Fibroblast of skin of left biceps (primary cell): ENCODE results near the gene LMAN2.
"Not testable (repeated sequence)": the region's sequence is repeated elsewhere in the genome, so short reads cannot be mapped to it uniquely, and the experiment has no call there.

Experiments used
- DNase-seq, 2 experiments: peaks; one replicate each; pipeline ENCODE4 v3.0.0-alpha.2; 2013; ENCODE audit warnings: low read depth in 2 of 2

LMAN2 gene

DNA sequence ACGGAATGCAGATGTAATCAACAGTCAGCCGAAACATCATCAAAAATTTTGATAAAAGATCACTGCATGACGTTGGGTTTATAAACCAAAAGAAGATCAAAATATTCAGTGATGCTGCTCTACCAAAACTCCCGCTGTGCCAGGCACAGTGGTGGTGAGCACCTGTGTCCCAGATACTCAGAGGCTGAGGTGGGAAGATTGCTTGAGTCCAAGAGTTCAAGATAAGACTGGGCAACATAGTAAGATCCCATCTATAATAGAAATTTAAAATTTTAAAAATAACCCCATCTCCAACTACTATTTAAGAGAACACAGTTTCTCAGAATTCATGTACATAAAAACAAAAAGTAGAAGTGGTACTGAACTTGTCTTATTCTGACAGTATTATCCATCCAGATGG, 3.8 kb downstream of the LMAN2 start:
- DNase-seq, result no peak

DNA sequence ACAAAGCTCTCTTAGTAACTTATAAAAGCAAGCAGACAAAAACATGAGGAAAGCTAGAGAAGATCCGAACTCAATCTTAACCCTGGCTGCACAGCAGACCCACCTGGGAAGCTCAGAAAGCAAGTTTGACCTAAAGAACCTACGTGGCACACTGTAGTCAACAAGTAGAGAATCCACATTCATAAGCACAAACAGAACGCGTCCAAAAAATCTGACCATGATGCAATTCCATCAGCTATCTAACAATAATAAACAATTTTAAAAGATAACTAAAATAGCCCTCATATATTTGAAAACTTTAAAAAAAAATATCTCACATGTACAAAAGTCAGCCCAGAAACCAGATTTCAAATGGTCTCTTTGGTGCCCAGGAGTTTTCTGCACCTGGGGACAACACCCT, 4.6 kb downstream of the LMAN2 start:
- no peak for DNase-seq

- DNase-seq, result no peak
Measured at GRCh38 chr5:177344891-177345290, 6.6 kb downstream of the LMAN2 start.

- no peak for DNase-seq
Measured at GRCh38 chr5:177343777-177344176, 7.7 kb downstream of the LMAN2 start.

- not testable (repeated sequence) for DNase-seq
Measured at GRCh38 chr5:177343000-177343399, 8.5 kb downstream of the LMAN2 start.

DNA sequence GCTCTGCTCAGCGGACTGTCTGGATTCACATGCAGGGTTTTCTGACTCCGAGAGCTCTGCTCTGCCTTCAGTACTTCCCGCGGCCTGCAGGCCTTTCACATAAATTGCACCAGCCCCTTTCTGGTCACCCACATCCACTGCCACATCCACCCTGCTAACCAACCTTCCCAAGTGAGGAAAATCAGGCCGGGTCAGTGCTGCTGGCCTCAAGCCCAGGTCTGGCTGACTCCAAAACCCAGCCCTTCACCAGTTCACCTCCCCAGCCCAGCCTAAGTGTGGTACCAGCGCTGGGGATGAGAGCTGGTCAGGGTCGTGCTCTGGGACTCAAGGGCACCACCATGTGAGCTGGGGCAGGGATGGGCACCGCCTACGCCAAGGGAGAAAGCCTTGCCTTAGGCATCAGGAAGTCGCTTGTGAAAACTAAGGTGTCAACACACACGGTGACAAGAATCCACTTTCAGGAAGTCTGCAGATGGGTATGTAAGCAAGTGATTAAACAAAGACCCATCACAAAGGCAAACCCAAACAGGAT, 12.3 kb downstream of the LMAN2 start:
- DNase-seq, result no peak

GRCh38 chr5:177338251-177339106, 13.0 kb downstream of the LMAN2 start:
- DNase-seq, result no peak

DNA sequence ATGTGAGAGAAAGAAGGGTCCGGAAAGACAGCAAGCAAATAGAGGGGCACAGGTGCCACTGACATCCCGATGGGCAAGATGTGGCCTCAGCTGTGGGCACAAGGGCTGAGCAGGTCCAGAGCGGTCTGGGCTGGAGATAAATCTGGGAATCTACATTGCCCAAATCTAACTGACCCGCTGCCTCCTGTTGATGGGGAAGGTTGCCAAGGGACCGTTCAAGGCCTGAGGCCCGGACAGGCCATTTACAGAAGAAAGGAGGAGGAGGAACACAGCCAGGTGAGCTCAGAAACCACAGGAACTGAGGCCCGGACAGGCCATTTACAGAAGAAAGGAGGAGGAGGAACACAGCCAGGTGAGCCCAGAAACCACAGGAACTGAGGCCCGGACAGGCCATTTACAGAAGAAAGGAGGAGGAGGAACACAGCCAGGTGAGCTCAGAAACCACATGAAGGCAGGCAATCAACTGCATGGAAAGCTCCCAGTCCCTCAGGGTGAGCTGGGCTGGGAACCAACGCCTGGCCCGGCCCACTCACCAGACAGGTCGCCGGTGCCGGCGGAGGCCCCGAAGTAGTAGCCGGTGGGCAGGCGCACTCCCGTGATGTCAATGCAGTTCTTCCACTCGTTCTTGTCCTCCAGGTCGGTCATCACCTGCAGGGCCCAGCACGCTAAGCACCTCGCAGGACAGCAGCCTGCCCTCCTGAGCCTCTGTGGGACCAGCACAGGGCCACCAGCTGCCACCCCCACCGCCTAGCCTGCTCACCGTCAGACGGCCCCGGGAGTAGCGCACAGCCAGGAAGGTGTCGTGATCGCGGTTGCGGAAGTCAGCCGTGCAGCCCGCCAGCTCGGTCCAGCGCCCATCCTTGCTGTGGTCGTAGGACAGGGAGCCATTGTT, 14.6 kb downstream of the LMAN2 start:
- DNase-seq, result no peak

GRCh38 chr5:177336112-177336511, 15.4 kb downstream of the LMAN2 start:
- DNase-seq, result no peak

- no peak for DNase-seq
Measured at GRCh38 chr5:177335701-177336065, 15.8 kb downstream of the LMAN2 start.

DNA sequence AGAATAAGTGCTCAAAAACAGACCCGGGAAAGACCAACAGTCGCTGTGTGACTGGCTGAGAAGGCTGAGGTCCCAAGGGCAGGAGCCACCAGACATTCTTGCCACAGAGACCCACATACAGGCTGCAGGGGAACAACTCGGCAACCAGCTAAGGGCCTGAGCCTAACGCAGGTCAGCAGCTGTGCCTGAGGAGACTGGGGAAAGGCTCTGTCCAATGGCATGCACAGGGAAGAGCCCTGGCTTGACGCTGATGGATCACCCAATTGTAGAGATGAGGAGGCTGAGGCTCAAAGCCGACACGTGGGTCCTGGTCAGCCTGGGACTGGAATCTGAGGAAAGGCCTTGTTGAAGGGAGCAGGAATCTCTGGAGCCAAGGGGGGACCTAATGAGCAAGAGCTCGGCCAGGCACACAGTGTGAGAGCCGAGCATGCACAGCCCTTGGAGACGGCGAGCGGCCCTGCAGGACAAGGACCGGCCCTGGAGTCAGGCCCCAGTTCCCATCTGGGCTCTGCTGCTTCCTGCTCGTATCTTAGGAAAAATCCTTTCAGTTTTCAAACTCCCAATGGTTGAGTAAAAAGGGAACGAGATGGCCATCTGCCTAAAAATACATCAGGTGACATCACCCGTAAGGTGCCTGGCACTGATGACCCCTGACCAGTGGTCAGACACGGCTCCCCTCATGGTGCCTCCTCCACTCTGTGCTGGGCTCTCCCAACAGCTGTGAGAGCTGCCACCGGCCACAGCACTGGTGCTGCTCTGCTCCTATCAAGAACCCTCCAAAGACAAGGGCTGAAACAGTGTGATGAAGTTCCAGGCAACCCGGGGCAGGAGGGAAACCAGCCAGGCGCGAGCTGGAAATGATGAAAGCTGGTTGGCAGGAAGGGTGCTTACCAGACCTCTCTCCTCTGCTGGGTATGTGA, 16.4 kb downstream of the LMAN2 start:
- DNase-seq, result no peak

DNA sequence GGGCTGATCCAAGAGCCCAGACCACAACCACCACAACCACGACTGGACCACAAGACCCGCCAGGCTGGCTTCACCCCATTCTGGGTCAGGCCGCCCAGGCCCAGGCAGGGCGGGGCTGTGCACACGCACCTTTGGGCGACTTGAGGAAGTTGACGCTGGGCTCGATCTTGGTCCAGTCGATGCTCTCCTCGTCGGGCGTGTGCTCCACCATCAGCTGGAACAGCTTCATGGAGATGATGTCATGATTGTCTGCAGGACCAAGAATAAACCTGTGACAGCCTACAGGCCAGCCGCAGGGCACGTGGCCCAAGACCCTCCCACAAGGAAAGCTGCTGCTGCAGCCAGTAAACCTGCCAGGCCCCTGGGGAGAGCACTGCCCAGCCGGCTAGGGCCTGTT, 17.3 kb downstream of the LMAN2 start:
- no peak for DNase-seq

- DNase-seq, result no peak
Measured at GRCh38 chr5:177333420-177334154, 17.9 kb downstream of the LMAN2 start.

DNA sequence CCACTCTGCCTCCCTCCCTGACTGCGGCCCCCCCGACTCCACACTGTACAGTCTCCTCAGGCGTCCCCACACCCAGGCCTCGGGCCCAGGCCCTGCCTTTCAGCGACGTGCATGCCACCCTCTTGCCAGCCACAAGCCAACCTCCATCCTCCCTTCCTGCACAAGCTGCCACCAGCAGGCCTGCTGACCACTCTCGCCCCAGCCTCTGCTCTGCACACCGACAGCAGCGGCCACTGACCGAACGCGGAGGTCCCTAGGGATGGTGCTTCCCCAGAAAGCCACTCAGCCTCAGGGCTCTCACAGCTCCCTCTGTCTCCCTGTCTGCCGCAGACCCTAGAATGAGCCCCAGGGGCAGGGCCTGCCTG, 18.6 kb downstream of the LMAN2 start:
- DNase-seq, result no peak

DNA sequence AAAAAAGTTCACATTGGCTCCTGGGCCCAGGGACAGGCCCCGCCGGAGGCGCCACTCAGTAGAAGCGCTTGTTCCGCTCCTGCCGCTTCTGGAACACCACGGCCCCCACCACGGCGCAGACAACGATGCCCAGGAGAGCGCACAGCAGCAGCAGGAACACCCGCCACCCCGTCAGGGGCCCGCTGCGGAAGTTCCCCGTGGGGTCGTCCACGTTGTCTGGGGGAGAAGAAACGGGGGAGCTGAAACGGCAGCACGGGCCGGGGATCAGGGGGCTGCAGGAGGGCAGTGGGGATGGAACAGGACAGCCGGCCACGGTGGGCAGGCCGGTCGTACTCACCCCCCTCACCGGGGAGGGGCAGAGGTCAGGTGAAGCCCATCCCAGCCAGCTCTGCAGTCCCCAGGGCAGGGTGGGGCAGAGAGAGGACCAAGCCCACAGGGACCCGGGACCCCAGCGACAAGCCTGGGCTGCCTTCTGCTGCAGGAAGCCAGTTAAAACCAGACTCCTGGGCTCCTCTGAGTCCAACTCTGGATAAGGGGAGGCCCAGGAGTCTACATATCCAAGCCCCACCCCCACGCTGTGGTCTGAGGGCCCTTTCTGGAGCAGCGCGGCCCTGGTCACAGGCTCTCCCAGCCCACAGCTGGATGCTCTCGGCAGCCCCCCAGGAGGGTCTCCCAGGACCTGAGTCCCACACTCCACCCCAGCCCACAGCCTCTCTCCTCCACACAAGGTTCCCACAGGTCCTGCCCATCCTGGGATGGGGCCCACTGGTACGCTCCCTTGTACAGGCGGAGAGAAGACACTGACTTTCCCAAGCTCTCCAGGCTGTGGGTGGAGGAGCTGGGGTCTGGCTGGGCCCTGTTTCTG, 19.2 kb downstream of the LMAN2 start:
- no peak for DNase-seq

- no peak for DNase-seq
Measured at GRCh38 chr5:177330991-177331842, 20.3 kb downstream of the LMAN2 start.

- DNase-seq, result no peak
Measured at GRCh38 chr5:177329883-177330282, 21.6 kb downstream of the LMAN2 start.

GRCh38 chr5:177328545-177329231, 22.8 kb downstream of the LMAN2 start:
- no peak for DNase-seq
